Measurements from ENCODE around the gene C4B.
"Not testable (repeated sequence)": the region's sequence is repeated elsewhere in the genome, so short reads cannot be mapped to it uniquely, and the experiment has no call there.

GRCh38 chr6:31980998-31981397 is 33.6 kb upstream of the C4B start:
- TF ChIP-seq SMARCC2 (IDR thresholded peaks at IDR 0.05; ENCODE audit: low read depth); SIX5 (IDR thresholded peaks at IDR 0.05; ENCODE audit: borderline replicate concordance in 1 of 2, insufficient read depth in 1 of 2, low read depth in 1 of 2, low read length in 2 of 2); NR2C2 (CRISPR knock-in tag; IDR thresholded peaks at IDR 0.05); NR2C2 (tag; IDR thresholded peaks at IDR 0.05); ZNF274 (IDR thresholded peaks at IDR 0.05; ENCODE audit: borderline replicate concordance, low read depth, low read length); FOXJ3 (CRISPR knock-in tag; IDR thresholded peaks at IDR 0.05); EZH2 (IDR thresholded peaks at IDR 0.05; ENCODE audit: borderline replicate concordance, low read depth, low read length); CTCF (IDR thresholded peaks at IDR 0.05 in 2 of 3, conservative IDR thresholded peaks at IDR 0.05 in 1 of 3; ENCODE audit: insufficient read depth in 2 of 3, low read depth in 1 of 3, low read length in 3 of 3); ZNF57 (CRISPR knock-in tag; IDR thresholded peaks at IDR 0.05); CREB1 (IDR thresholded peaks at IDR 0.05); CREB1 (CRISPR knock-in tag; IDR thresholded peaks at IDR 0.05); TAF1 (IDR thresholded peaks at IDR 0.05; ENCODE audit: control insufficient read depth, extremely low read depth, insufficient read depth, low read length, severe bottlenecking); DDX20 (tag; IDR thresholded peaks at IDR 0.05; ENCODE audit: low read depth); MTF1 (CRISPR knock-in tag; IDR thresholded peaks at IDR 0.05; ENCODE audit: borderline replicate concordance); HDAC2 (IDR thresholded peaks at IDR 0.05): not testable (repeated sequence)

Measured in K562 (cell line).